SK-N-MC (cell line): ENCODE results near the gene RPLP2.

Experiments
- EZH2 ChIP-seq: fragments of 200-600 bp; sonication (generic); IDR thresholded peaks from one replicate; pipeline ENCODE4 v1.6.1; 2017; ENCODE audit warnings: antibody characterized with exemption
- POLR2AphosphoS5 ChIP-seq: IDR thresholded peaks from 2 replicates; pipeline ENCODE4 v1.6.1; 2012; ENCODE audit warnings: mild to moderate bottlenecking, low read depth, low read length, borderline replicate concordance

GRCh38 chr11:797296-798092 lies 12.3 kb upstream of the RPLP2 start:
- TF ChIP-seq POLR2AphosphoS5 = no peak
- no peak for TF ChIP-seq EZH2
